Activated gamma-delta T cell treated with anti-CD3 and anti-CD28 coated beads, Interleukin-2, amount 50 U/mL, for 16 hours (primary cell): ENCODE results near the gene F2RL2.
A peak's percentile ranks its signal among the peaks of the same experiment; 100 is the strongest.
"Not testable (repeated sequence)": the region's sequence is repeated elsewhere in the genome, so short reads cannot be mapped to it uniquely, and the experiment has no call there.

ENCODE experiments used
- DNase-seq: peaks from one replicate; pipeline ENCODE4 v3.0.0-alpha.2; 2020; ENCODE audit warnings: low read depth

F2RL2 gene

GRCh38 chr5:76622076-76622475, 1.1 kb downstream of the F2RL2 start:
- DNase-seq, result no peak

DNA sequence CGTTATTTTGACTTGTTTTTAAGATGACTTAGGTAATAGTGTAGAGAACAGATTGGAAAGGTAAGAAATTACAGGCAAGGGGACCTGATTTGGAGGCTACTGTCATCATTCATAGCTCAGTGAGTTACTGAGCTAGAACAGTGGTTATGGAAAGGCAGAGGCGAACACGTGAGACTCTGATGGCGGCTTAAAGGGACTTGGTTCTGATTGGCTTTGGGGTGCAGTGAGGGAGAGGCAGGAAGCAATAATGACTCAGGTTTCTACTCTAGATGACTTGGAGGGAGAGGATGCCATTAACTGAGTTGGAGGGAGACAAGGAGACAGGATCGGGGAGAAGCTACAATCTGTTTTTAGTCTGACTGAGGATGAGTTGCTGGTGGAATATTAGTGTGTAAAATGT, 3.0 kb downstream of the F2RL2 start:
- DNase-seq, result no peak

DNA sequence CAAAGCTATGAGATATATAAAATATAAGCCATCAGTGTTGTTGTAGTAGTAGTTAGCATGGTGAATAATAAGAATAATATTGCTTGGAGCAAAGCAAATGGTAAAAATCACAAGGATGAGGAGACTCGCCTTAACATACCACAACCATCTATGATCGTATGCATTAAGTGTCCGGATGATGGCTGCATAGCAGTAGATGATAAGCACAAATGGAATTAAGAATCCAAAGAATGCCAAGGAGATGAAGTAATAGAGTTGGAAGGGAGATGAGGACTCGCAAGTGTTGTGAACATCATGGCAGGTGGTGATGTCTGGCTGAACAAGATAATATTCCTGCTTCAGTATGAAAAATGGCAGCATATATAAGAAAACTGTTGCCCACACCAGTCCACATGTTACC, 5.5 kb downstream of the F2RL2 start:
- no peak for DNase-seq

GRCh38 chr5:76617229-76617628, 6.0 kb downstream of the F2RL2 start:
- DNase-seq, result no peak

GRCh38 chr5:76616206-76616605, 7.0 kb downstream of the F2RL2 start:
- DNase-seq, result no peak

DNA sequence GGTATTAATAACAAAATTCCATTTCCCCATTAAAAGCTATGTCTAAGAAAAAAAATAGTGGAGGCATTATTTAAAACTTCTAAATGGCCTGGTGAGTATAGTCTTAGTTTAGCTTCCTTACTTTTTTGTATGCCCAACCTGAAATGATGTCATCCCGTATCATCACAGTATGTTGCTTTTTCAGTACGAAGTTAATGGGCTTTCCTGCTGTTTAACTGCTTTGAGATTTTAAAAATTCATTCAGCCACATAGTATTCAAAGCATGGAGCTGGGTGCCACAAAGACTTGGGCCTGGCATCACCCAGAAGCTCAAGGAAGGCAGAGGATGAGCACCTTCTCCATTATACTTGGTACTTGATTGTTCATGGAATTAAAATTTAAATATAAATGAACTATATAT, 7.4 kb downstream of the F2RL2 start:
- DNase-seq, result no peak

- no peak for DNase-seq
Observed at GRCh38 chr5:76612942-76613341, 10.3 kb downstream of the F2RL2 start.

DNA sequence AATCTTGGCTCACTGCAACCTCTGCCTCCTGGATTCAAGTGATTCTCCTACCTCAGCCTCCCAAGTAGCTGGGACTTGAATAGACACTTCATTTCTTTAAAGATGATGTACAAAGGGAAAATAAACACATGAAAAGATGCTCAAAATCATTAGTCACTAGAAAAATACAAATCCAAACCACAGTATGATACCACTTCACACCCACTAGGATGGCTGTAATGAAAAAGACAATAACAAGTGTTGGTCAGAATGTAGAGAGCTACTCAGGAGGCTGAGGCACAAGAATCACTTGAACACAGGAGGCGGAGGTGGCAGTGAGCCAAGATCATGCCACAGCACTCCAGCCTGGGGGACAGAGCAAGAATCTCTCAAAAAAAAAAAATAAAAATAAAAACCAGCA, 13.0 kb downstream of the F2RL2 start:
- DNase-seq, result no peak

- no peak for DNase-seq
Observed at GRCh38 chr5:76608833-76609232, 14.4 kb downstream of the F2RL2 start.

DNA sequence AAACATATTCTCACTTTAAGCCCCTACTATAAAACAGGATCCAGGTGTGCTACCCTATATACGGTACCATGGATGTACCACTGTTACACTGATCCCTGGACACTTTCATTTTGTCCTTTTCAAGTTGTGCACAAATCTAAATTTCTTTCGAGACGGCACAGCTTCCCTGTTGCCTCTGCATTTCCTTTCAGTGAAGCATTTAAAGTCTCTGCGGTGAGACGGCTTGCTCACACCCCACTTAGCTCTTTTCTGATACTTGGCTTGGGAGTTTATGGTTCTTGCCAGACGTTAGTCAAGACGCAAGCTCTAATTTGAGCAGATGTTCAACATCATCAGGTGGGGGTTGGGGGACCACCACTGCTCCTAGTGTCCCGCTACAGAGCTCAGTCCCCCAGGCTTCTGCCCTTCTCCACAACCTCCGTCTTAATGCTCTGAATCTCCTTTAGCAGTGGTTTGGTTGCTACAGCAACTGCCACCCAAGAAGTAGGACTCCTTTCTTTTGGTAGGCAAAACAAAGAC, 15.8 kb downstream of the F2RL2 start:
- DNase-seq, result no peak

DNA sequence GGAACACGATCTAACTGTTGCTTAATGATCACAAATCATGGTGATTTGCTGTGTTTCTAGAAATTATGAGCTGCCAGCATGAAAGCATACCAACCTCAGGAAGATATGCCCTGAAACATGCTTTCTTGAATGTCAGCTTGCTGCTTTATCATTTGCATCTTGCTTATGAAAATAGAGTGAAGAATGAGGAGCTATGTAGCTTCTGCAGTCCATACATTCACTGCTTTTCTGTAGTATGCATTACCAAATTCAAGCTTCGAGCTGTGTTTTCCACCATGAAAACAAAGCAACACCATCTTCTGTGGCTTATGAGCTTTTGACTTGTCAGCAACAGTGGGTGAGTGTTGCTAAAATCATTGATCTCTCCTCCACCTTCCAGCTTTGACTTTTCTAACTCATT, 16.5 kb downstream of the F2RL2 start:
- DNase-seq, result no peak

DNA sequence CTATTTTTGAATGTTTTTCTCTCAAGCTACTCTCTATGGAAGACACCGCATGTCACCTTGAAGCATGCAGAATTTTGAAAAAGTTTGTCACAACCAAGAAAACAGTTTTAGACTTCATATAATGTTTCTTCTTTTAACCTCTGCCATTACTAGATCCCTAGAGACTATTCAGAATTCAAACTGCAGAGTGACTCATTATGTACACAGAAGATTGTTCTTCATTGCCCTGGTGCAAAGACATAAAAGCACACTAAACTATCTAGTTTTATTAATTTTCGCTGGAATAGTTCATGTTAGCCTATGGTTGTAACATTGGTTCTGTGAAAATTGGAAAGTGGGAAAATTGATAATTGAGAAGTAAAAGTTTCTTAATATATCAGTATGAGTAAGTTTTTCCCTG, 18.4 kb downstream of the F2RL2 start:
- no peak for DNase-seq

- not testable (repeated sequence) for DNase-seq
Observed at GRCh38 chr5:76603991-76604390, 19.2 kb downstream of the F2RL2 start.

DNA sequence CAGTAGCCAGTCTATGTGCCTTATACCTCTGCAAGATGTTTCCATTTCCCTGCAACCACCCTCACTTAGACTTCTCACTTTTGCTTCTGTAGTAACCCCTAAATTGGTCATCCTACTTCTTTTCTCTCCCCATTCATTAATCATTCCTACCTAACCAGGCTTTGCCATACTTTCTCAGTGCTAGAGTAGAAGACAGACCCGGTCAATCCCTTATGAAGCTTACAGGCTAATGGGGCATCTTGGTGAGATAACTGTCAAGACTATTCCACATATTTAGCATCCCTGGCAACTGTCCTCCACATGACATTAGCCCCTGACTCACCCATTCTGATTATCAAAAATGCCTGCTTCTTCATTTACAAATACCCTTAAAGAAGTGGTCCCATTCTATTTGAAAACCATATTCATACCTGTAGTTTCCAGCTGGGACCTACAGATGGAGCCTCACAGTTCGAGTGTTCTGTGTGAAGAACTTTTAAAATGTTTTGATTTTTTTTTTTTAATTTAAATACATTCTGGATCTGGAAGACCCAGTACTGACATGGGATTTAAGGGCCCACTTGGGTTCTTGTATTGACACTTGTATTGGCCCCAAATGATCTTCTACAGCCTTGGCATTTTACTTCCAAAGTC, 21.0 kb downstream of the F2RL2 start:
- no peak for DNase-seq

- peak; percentile 7 for DNase-seq
Observed at GRCh38 chr5:76601470-76601869, 21.7 kb downstream of the F2RL2 start.

- no peak for DNase-seq
Observed at GRCh38 chr5:76600716-76601115, 22.5 kb downstream of the F2RL2 start.

- DNase-seq, result no peak
Observed at GRCh38 chr5:76598531-76598930, 24.7 kb downstream of the F2RL2 start.

GRCh38 chr5:76595755-76596481, 27.3 kb downstream of the F2RL2 start:
- DNase-seq, result no peak

DNA sequence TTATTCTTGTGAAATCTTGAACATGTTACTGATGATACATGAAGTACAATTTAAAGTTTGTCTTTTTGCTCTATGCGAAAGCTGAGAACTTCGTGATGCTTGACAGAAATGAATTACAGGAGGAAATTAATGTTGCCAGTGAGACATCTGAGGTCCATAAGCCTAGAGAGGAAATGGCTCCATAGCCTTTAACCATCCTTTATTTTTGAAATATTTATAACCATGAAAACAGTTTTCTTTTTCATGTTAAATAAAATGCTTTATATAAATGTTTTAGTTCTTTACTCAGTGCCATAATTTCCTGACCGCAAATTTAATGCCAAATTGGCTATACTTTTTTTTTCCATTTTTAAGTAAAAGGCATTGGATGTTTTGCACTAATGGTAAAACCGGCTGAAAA, 29.1 kb downstream of the F2RL2 start:
- no peak for DNase-seq

GRCh38 chr5:76592692-76593091, 30.5 kb downstream of the F2RL2 start:
- no peak for DNase-seq

- DNase-seq, result no peak
Observed at GRCh38 chr5:76591366-76591765, 31.8 kb downstream of the F2RL2 start.

GRCh38 chr5:76590027-76590426, 33.2 kb downstream of the F2RL2 start:
- DNase-seq, result no peak

DNA sequence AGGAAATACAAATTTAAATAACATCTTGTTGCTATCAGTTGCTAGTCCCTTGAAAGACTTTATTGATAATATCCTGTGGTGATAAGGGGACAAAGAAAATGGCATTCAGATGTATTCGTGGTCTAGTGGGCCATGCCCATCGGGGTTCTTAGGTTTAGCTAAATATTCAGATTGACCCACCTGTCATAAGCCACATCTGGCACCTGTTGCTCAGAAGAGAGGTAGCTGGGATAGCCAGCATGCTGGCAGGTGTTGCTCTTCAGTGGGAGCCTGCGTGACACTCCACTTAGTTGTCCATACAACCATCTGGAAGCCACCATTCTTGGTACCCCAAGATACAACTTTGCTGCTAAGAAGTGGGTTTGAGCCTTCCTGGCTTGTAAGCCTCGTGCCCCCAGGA, 36.7 kb downstream of the F2RL2 start:
- DNase-seq, result no peak

DNA sequence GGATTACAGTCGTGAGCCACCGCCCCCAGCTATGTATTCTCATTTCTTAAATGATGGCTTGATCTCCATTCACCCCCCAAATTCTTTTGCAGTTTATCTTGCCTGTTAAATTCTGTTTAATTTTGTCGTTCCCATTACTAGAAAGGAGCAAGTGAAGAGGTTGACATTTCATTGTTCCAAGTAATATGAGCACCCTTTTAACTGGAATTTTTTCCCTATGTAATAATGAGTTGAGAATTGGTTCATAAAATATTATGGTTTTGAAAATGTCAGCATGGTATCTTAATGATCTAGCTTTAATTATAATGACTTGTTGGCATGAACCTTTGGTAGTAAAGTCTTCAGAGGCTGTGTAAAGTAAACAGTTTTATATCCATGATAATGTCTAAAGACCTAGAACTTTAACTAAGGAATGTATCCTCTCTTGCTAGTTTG, 37.4 kb downstream of the F2RL2 start:
- DNase-seq, result no peak
